Activated T-cell treated with anti-CD3 and anti-CD28 coated beads for 24 hours (primary cell): Measurements from ENCODE around the gene SLCO2A1.

Experiments used
- DNase-seq: peaks from one replicate; pipeline ENCODE4 v3.0.0-alpha.2; 2020; ENCODE audit warnings: low read depth

SLCO2A1 gene

DNA sequence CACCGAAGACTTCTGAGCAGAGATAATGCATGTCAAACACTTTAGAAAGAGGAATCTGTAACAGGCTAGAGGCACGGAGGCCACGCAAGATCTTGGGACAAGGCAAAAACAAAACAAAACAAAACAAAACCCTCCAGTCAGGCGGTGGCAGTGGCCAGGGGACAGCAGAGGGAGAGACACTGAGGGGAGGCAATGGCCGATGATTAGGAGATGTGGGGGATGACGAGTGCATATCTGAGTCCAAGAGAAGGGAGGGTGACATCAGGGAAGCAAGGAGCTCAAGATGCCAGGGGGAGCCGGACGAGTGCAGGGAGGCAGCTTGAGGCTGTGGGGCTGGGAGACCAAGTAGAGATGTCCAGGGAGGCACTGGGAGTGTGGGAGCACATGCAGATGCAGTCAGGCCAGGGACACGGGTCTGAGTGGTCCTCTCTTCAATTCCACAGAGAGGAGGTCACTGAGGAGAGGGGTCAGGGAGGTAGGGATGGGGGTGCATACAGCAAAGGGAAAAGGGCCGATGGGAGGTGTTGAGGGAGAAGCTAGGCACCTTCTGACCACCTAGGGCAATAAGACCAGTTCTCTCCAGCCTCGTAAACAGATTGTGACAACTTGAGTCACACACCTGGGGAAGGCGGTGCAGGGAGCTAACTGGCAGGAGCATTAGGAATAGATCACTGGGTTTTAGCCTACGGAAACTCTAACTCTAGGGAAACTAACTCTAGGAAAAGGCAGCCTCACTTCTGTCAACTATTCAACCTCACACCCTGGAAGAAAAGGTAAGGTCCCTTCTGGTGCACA lies 29.6 kb downstream of the SLCO2A1 start:
- DNase-seq: no peak

DNA sequence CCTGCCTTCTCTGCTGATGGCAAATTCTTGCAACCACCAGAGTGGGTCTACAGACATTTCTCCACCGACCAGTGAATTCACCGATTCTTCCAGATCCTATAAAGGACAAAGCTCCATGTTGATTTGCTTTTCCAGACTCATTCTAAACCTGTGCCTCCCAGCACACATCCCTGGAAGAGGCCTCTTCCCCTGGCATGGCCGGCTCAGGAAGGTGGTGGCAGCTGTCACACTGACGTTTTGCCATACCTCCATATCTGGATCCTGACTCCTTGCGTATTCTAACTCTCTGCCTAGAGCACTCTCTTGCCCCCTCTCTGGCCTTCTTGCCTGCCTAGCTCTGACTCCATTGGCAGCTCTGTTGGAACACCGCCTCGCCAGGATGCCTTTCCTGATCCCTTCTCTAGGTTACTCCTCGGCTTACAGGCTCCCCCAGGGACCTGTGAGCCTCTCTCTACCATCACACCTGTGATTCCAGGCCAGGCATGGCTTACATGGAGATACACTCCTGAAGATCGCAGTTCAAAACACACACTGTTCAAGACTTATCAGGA lies 31.0 kb downstream of the SLCO2A1 start:
- DNase-seq: no peak

DNA sequence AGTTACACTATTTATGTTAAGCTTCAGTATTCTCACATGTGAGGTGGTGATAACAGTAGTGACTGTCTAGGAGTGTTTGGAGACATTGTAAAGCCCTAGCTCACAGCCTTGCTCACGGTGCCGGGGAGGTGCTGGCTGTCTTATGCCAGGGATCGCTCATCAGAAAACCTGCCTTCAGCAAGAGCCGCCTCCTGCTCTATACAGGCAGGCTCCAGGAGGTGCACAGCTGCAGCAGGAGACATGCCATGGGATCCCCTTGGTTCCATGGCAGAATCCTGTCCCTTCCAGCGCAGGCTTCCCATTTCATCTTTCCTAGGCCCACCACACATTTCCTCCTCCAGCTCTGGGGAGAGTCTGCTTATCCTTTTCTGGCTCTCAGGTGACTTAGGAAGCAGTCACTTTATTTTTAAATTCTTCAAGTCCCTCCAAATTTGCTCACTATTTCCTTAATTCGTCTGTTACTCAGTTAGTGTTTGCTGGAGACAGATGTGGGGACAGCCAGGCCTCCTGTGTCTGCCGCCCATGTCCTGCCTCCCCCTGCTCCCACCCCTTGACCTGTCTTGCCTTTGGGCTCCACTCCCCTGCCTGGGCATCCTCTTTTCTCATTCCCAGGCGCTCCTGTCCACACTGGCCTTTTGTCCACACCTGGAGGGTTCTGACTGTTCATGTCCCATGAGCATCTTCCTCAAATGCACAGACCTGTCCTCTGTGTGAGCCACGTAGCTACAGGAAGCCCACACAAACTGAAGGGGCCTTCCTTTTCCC lies 31.7 kb downstream of the SLCO2A1 start:
- no peak for DNase-seq

DNA sequence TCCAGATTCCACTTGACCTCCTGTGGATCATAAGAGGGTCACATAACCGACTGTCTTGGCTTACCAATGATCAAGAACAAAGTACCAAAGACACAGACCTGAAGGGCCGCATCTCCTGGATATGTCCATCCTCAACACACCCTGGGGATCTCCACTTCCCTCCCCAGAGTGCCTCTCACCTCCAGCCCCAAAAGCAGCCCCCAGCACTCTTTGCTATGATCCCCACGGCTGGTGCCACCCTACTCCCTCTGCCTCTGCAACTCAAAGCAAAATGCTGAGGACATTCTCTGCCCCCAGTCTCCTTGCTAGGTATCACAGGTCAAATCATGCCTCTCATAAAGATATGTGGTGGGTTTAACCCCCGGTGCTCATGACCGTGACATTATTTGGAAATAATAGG lies 32.7 kb downstream of the SLCO2A1 start:
- no peak for DNase-seq

DNA sequence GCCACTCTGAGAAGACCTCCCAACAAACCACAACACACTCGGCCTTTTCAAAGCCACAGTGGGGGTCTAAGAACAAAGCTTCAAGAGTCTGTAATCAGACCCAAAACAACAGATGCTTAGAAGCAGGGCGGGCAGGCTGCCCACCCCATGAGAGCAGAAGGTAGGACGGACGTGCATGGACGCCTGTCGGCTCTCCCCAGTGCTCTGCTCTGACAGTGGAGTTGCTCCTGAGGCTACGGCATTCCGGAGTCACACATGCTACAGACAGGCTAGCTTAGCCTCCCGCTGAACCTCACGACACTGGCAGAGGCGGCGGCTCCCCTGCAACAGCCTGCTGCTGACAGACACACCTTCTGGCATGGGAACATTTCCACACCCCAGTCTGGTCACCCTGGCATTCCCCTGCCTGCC lies 33.5 kb downstream of the SLCO2A1 start:
- no peak for DNase-seq

DNA sequence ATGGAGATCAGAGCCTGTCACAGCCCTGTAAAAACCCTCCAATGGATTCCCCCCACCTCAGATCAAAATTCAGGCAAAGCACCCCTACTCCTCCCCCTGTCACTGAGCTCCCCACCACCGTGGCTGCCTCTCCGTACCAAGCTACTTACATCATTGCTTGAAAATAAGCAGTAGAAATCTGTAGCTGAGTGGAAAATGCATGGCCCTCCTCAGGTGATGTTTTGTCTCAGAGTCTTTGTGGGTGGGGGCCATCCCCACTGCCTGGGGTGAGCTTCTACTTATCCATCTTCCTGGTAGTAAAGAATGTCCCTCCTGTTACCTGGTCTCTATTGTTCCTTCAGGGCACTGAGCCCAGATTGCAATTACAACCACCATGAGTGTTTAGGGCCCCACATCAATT lies 34.5 kb downstream of the SLCO2A1 start:
- DNase-seq: no peak

DNA sequence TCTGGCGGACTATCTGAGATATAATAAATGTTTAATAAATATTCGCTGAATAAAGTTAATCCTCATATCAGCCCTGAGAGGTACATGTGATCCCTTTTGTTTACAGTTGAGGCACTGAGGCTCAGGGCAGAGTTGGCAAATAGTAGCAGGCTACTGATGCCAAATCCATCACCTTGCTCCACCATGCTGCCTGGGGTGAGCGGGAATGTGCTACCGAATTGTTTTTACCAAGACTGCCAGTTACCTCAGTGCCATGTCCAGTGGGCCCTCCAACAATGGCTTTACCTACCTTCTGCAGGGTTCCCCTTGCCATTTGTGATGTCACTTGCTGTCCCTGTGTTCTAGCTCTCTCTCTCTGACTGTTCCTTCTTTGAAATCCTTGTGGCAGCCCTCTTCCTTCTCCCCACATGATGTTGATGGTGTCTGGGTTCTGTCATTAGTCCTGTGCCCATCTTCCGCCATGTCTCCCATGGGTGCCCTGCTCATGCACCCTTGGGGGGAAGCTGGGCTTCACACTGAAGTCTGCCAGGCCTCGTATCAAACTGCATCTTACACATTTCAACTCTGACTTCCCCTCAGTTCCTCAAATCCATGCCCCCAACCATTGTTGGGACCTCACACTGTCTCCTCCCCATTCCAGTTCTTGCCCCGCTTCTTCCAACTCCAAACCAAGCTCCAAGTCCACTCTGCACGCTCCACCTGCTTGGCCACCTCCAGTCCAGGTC lies 35.4 kb downstream of the SLCO2A1 start:
- no peak for DNase-seq

DNA sequence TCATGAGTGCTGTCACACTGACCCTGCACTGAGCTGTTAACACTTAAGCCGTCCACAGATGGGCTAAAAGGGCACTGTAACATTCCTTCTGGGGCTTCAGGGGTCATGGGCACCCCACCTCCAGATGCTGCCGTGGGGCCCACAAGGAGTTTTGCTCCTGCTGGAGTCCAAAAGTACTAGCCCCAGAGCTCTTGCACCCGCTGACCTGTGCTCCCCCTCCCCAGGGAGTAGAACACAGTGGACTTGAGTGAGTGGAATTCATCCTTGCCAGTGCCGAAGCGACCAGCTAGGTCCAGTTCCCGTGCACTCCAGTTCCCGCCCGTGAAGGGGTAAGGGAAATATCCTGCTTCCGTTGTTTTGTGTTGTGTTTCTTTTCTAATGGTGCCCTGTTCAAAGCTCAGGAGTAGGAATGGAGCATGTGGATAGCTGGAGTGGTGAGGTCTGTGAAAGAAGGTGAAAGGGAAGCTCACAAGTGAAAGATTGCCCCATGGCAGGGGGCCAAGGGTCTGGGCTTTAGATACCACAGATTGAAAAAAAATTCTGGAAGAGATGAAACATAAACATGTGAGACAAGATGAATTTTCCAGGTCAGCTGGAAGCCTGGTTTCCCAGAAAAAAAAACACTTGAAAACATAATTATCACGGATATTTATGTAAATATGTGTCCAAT lies 36.6 kb downstream of the SLCO2A1 start:
- DNase-seq: no peak

DNA sequence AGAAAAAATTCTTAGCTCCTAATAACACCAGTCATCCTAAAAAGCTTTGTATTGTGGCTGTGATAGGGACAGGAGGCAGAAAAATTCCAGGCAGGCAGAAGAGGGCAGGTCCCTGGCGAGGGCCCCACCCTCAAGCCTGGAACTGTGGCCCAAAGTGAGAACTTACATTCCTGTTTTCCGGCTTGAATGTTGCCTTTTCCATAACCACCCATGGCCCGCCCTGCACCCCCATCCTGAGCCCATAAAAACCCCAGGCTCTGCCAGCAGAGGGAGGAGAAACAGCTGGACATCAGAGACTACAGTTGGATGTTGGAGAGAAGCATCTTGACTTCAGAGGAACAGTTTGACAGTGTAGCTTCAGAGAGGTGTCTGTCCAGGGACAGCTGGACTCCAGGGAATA lies 37.3 kb downstream of the SLCO2A1 start:
- no peak for DNase-seq

DNA sequence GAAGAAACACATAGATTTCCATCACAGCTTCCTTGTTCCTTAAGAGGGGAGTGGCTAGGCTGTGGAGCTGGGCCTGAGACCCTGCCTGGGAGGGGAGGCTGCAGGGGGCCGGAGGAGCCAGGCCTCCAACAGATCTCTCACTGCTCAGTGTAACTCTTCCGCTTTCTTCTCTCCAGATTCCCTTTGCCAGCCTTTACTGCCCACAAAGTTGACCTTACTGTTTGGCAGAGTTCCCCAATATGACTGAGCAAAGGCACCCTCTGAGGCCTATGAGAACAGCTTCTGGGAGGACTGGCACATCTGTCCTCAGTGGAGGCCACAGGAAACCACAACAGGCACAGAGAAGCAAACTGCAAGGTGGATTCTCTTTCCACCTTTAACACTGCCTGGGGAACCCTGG lies 38.1 kb downstream of the SLCO2A1 start:
- no peak for DNase-seq

DNA sequence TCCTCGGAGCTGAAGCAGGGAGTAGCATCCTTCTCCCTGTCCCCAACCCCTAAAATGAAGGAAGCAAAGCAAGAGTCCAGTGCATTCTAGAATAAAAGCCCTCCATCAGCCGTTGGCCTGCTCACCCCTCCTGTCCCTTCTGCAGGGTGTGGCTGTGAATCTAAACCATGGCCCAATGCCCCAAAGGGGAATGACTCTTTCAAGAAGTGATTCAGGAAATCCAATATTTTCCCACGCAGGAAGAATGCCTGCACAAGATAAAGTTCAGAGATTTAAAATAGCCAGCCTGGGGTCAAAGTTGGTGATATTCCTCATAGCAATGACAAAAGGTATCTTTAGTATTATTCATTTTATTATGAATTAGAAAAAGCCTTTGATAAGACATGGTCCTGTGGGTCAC lies 38.5 kb downstream of the SLCO2A1 start:
- no peak for DNase-seq

DNA sequence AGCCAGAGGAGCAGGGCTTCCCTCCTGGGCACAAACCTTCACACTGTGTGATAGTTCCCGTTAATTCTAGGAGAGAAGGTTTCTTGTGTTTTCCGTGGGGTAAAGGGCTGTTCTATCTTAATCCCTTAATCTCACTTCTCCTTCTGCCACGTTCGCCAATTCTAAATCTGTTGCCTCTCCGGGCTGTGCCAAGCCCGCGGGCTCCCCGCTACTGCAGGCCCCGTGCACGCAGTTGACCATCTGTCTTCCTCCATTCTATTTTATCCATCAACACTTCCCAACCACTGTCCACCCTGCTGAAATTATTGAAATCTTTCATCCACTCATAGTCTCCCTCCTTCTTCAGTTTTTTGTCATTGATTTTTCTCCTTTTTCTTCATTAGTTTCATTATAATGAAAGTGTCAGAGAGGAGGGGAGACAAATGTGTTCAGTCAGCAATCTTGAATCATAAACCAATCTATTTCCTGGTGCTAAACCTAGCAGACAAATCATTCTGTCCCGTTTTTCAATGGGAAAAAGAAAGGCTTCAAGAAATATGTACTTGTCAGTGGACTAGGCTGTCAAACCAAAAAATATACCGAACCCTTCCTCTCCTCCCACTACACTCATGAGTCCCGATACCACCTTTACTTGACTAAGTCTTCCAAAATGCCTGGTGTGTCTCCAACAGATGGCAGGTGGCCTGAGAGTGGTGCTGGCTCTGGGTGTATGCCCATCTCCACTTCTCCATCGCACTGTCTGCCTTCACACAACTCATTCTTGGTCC lies 39.6 kb downstream of the SLCO2A1 start:
- no peak for DNase-seq

DNA sequence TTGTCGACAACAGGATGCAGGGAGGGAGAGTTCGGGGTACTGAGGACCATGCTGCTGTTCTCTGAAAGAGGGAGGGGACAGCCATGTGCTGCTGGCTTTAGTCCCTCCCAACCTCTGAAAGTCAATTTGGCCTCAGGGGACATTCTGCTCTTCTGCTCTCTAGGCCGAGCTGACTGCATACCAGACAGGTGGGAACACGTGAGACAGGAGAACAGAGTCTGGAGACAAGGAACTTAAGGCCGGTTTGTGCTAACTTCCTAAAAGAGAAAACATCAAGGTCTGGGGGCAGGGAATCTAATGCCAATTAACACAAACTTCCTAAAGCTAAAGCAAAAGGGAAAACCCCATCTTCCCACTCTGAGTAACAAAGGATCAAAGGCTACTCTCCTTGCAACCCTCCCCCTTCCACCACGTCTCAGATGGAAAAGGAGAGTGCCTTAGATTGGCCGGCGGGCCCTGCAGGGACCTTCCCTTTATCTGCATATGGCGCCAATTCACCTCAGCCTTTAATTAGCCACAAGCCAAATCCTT lies 41.0 kb downstream of the SLCO2A1 start:
- no peak for DNase-seq

DNA sequence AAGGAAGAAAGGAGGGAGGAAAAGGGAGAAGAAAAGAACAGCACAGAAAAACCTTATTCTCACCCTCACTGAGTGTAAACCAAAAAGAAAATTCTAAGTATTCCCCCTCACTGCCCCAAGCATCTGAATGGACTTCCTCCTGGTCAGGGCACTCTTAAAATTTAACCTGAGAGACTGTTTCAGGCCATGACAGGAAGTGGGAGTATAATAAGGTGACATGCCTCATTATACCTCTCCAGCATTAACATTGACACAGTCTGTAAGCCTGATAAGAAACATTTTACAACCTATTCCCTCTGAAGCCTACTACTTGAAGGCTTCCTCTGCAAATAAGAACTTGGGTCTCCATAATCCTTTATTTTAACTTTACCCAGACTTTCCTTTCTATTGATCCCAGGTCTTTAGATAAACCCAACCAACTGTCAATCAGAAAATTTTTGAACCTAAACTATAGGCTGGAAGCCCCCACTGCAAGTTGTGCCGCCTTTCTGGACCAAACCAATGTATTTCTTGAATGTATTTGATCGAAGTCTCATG lies 41.7 kb downstream of the SLCO2A1 start:
- DNase-seq: no peak

DNA sequence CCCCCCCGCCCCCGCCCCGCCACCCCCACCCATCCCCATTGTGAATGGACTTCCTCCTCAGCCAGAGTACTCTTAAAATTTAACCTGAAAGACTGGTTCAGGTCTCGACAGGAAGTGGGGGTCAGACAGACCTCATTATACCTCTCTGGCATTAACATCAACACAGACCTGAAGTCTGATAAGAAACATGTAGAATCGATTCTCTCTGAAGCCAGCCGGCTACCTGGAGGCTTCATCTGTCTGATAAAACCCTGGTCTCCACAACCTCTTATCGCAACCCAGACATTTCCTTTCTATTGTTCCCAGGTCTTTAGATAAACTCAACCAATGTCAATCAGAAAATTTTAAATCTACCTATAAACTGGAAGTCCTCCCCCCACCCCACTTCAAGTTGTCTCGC lies 42.6 kb downstream of the SLCO2A1 start:
- no peak for DNase-seq

DNA sequence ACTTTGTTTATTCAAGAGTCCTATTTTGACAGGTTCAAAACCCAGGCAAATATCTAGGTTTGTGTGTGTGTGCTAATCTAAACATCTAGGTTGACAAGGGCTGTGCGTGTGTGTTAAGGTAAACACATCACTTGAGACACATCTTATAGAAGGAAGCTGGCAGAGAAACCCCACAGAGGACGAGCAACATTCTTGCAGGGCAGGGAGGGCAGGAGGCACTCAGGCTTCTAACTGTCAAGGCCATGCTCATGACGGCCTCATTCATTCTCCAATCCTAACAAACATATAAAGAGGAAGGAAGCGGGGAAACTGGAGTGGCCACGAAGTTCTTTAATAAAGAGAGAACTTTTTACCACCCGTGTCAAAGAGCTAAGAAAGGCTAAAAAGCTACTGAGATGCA lies 43.4 kb downstream of the SLCO2A1 start:
- no peak for DNase-seq

DNA sequence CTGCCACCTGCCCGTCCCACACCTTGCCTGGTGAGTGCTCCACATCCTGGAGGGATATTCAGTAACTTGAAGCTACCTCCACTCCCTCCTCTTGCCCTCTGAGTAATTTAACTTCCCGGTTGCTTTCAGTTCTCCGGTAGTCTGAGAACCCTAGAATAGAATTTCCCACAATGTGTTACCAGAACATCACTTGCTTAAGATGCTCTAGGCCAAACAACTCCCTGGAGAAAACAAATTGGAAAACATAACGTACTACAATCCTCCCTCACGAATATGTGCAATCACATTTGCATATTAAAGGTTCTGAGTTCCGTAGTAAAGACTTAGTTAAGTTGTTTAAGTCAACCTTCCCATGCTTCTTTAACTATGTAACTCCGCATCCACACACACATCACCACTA lies 44.8 kb downstream of the SLCO2A1 start:
- no peak for DNase-seq

DNA sequence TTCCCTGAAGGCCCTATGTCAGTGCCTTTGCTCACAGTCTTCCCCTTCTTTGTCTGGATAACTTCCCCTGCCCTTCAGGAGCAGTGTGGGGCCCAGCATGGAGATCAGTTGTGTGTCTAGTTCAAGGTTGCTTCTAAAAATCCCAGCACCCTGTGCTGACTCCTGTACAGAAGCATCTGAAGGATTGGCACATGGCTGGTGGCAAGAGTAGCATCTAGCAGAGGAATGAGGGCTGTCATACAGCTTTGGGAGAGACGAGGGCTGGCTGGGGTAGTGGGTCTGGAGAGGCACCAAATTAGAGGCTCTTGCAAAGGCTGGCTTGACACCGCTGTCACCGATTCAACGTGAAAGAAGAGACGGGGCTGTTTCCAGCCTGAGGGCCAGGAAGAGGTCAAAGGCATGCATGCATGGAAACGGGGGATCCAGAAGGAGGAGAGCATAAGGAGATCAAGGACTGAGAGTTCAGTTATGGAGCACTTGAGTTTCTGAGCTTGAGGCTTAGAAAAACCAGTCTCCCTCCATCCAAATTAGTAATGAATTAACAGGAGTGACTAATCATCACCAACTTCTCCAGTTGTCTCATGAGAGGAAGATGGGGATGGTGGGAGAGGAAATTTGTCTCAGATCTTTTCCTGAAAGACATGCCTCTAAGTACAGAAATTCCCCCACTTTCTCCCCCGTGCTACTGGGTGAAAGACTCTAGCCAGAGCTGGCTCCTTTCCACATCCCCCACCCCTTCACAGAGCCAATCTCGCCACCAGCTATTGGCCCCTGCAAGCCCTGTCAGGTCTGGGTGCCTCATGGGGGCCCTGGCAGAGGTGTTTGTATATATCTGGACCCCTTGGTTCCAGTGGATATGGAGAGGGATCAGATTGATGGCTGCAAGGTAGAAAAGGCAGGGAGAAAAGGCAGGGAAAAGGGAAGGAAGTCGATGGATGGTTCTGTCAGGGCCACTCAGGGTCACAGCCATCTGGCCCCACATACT lies 45.9 kb downstream of the SLCO2A1 start:
- no peak for DNase-seq

DNA sequence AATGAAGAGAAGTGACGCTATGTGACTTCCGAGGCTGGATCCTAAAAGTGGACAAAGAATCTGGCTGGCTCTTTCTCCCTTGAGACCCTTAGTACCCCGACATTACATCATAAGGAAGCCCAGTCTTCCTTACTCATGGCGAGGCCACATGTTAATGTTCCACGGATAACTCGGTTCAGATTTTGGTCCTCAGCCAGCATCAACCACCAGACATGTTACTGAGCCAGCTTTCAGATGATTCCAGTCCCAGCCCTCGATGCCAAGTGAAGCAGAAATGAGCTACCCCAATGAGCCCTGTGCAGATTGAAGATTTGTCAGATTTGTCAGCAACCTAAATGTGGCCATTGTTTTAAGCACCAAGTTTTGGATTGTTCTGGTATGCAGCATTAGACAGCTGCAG lies 46.6 kb downstream of the SLCO2A1 start:
- no peak for DNase-seq

DNA sequence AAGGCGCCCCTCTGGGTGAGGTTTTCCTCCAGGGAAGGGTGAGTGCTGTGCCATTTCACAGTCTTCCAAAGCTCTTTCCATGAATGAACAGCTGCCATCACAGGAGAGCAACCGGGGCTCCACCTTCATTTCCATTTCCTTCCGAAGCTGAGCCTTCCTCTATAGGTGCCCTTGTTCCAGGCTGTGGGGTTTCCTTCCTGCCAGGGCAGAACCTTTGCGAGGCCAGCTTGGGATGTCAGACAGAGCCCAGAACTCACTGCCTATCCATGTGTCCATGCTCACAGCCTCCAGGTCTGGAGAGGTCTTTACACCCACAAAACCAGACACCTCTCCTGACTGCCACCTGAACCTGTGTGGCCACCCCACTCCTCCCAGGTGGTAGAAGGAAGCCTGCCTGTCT lies 49.2 kb downstream of the SLCO2A1 start:
- DNase-seq: no peak
